GM12878 (cell line): ENCODE results near the gene ABTB1. TPM values are rescaled to one million over a fixed set of nuclear protein-coding genes. Genes with fewer than 3 reads are reported as not detected.
"Not testable (repeated sequence)": the region's sequence is repeated elsewhere in the genome, so short reads cannot be mapped to it uniquely, and the experiment has no call there.

Experiments used
- ATAC-seq: fragments of 200-7000 bp; cut with Tn5 transposase; 3 replicates; pipeline ENCODE4 v1.9.1; 2020; ENCODE audit warnings: mild to moderate bottlenecking, moderate library complexity
- BruUV-seq: library from RNA; stranded (reverse); fragments of 400-500 nt; replicated peaks from 2 replicates; lab custom pipeline; 2021; lab: Mats Ljungman, UMichigan
- CTCF ChIA-PET: fragments of 300-600 bp; sonication (Branson Sonifier 250); formaldehyde crosslinking; extraction: SDS; loops from one replicate; lab custom pipeline; 2021; ENCODE audit warnings: inconsistent platforms; lab: Yijun Ruan, JAX
- POLR2A ChIA-PET: fragments of 350-600 bp; formaldehyde crosslinking; extraction: SDS; loops from one replicate; lab custom pipeline; 2021; ENCODE audit warnings: inconsistent platforms; lab: Charles Lee
- RAD21 ChIA-PET: fragments of 300-600 bp; sonication (Branson Sonifier 250); formaldehyde crosslinking; loops from one replicate; lab custom pipeline; 2023; ENCODE audit warnings: antibody characterized with exemption; ENCODE audit not compliant: unreplicated experiment; lab: Charles Lee
- SMC1A ChIA-PET: fragments of 300-600 bp; sonication (Branson Sonifier 250); formaldehyde crosslinking; loops from one replicate; lab custom pipeline; 2023; ENCODE audit not compliant: unreplicated experiment, uncharacterized antibody; lab: Charles Lee
- DNase-seq: peaks from one replicate; pipeline ENCODE4 v3.0.0-alpha.2; 2011; ENCODE audit warnings: low read depth, low spot score
- FAIRE-seq: peaks from 3 replicates; lab custom pipeline; 2011; peaks lifted over from hg19 to GRCh38; lab: Jason Lieb, UNC
- H2AFZ ChIP-seq: 2 replicates; pipeline ENCODE4 v1.6.0; 2011; ENCODE audit warnings: low read depth, low read length, control low read depth; ENCODE audit not compliant: control insufficient read depth
- H3K27ac ChIP-seq: 2 replicates; pipeline ENCODE4 v1.5.1; 2011; ENCODE audit warnings: control low read depth; ENCODE audit not compliant: control insufficient read depth, insufficient read depth
- H3K27me3 ChIP-seq, 2 experiments: replicated peaks in 1 of 2; 2 replicates each; pipeline versions ENCODE4 v1.6.0 to v1.6.1; 2011; ENCODE audit warnings: low read length in 1 of 2; ENCODE audit not compliant: control insufficient read depth in 2 of 2, insufficient read depth in 2 of 2
- H3K36me3 ChIP-seq, 2 experiments: 2 replicates each; pipeline ENCODE4 v1.5.1; 2011; ENCODE audit warnings: low read length in 1 of 2; ENCODE audit not compliant: control insufficient read depth in 2 of 2, insufficient read depth in 2 of 2
- H3K4me1 ChIP-seq: 2 replicates; pipeline ENCODE4 v1.6.1; 2011; ENCODE audit warnings: mild to moderate bottlenecking, low read length, moderate library complexity, mixed read lengths; ENCODE audit not compliant: control insufficient read depth, insufficient read depth
- H3K4me2 ChIP-seq: 2 replicates; pipeline ENCODE4 v1.6.0; 2011; ENCODE audit warnings: control low read depth; ENCODE audit not compliant: control insufficient read depth, insufficient read depth
- H3K4me3 ChIP-seq: fragments of 200-600 bp; sonication (generic); 2 replicates; pipeline ENCODE4 v1.5.1; 2016
- H3K79me2 ChIP-seq: 2 replicates; pipeline ENCODE4 v1.6.0; 2011; ENCODE audit warnings: low read length; ENCODE audit not compliant: control insufficient read depth, insufficient read depth
- H3K9ac ChIP-seq: 2 replicates; pipeline ENCODE4 v1.8.0; 2011; ENCODE audit warnings: low read length, control low read depth, mixed read lengths; ENCODE audit not compliant: control insufficient read depth, insufficient read depth
- H3K9me3 ChIP-seq: replicated peaks from 3 replicates; pipeline ENCODE4 v1.5.1; 2011; ENCODE audit warnings: mild to moderate bottlenecking, low read length; ENCODE audit not compliant: control insufficient read depth, insufficient read depth
- H4K20me1 ChIP-seq: 2 replicates; pipeline ENCODE4 v1.6.0; 2011; ENCODE audit not compliant: control insufficient read depth, insufficient read depth
- BMI1 ChIP-seq: fragments of 450-650 bp; IDR thresholded peaks from 2 replicates; pipeline ENCODE4 v1.6.1; 2016; ENCODE audit warnings: mild to moderate bottlenecking, moderate library complexity, borderline replicate concordance
- JUNB ChIP-seq: IDR thresholded peaks from 2 replicates; pipeline ENCODE4 v1.6.1; 2016; ENCODE audit warnings: antibody characterized with exemption, mild to moderate bottlenecking
- RB1 ChIP-seq: fragments of 450-650 bp; formaldehyde crosslinking; IDR thresholded peaks from 2 replicates; pipeline ENCODE4 v1.6.1; 2017; ENCODE audit warnings: mild to moderate bottlenecking, borderline replicate concordance
- RUNX3 ChIP-seq: IDR thresholded peaks from 2 replicates; pipeline ENCODE4 v1.6.1; 2012; ENCODE audit warnings: low read length, inconsistent platforms
- TCF7 ChIP-seq: IDR thresholded peaks from 2 replicates; pipeline ENCODE4 v1.6.1; 2014; ENCODE audit warnings: antibody characterized with exemption, borderline replicate concordance
- USF2 ChIP-seq: IDR thresholded peaks from 2 replicates; pipeline ENCODE4 v1.6.1; 2011; ENCODE audit warnings: low read depth, low read length, improper control_type of control experiment, borderline replicate concordance
- ZNF384 ChIP-seq: IDR thresholded peaks from 2 replicates; pipeline ENCODE4 v1.6.1; 2012; ENCODE audit warnings: low read depth, mild to moderate bottlenecking, low read length, improper control_type of control experiment, borderline replicate concordance
- WGBS: methylation state at CpG from one replicate; pipeline ENCODE4 v1.1.6; 2016; ENCODE audit warnings: low lambda C conversion rate; ENCODE audit not compliant: insufficient replicate concordance, insufficient coverage; ENCODE audit errors: missing lambda C conversion rate; 5-methylcytosine and 5-hydroxymethylcytosine counted together
- in situ Hi-C: fragments of 300-500 bp; cut with MboI; formaldehyde crosslinking; loops from 9 replicates; pipeline ENCODE4 v1.14.3; 2018; ENCODE audit warnings: mixed read lengths
- intact Hi-C: fragments of 100-400 bp; cut with micrococcal nuclease; formaldehyde crosslinking; loops from one replicate; pipeline ENCODE4 v1.14.2; 2022; ENCODE audit not compliant: unreplicated experiment
- polyA plus RNA-seq, 11 experiments: library from polyadenylated mRNA; depleted of rRNA in 4 of 11; unstranded in 6 of 11; stranded (reverse) in 5 of 11; fragments of >200 nt; fragmentation: Nextera tagmentation in 4 of 11; fragmentation: Illumina TruSeq in 1 of 11; extraction: Ambion mirVana in 4 of 11; extraction: Trizol in 1 of 11; gene quantifications; 1 replicate in 1 of 11; 2 replicates in 10 of 11; pipeline versions ENCODE4 v1.2.1 to v1.2.3, GENCODE V29; 2011 to 2016; ENCODE audit warnings: inconsistent platforms in 2 of 11, missing spikeins in 2 of 11, low read depth in 1 of 11
- total RNA-seq, 4 experiments: library from RNA; depleted of rRNA in 3 of 4; stranded (reverse); fragments of >200 nt in 3 of 4; fragmentation: Illumina TruSeq in 1 of 4; extraction: Trizol in 1 of 4; gene quantifications; 2 replicates each; pipeline versions ENCODE4 v1.2.1 to v1.2.3, GENCODE V29; 2013 to 2021
- TF ChIP-seq, protein P1 (sequence below): fragments of 150-350 bp; IDR thresholded peaks from 2 replicates; pipeline ENCODE4 v1.6.1; 2014; ENCODE audit warnings: mild to moderate bottlenecking, low read depth, low read length
- TF ChIP-seq, protein P2 (sequence below): fragments of 450-650 bp; IDR thresholded peaks from 2 replicates; pipeline ENCODE4 v1.6.1; 2018; ENCODE audit warnings: mild to moderate bottlenecking, low read depth, moderate library complexity; ENCODE audit not compliant: partially characterized antibody

Gene ABTB1
- total and polyA plus RNA-seq, 10 of the 15 experiments (the other 5 are each of a cell fraction or from before 2014, with no cell fraction given): 0.11 to 10.2 (median 7.1) TPM

- H3K9me3 ChIP-seq, H3K36me3 ChIP-seq, BruUV-seq, H3K27ac ChIP-seq, FAIRE-seq, POLR2A ChIA-PET, H3K79me2 ChIP-seq, H3K27me3 ChIP-seq, H3K4me3 ChIP-seq, H2AFZ ChIP-seq, DNase-seq, H4K20me1 ChIP-seq, intact Hi-C loops, H3K4me1 ChIP-seq, H3K4me2 ChIP-seq, ATAC-seq, H3K9ac ChIP-seq: not testable (repeated sequence)
- in situ Hi-C loops: loop anchor here (5.0 kb wide), 1 partner anchor 307 kb away; no protein-coding TSS in a partner anchor
- CTCF ChIA-PET: interaction anchor here (0.7 to 1.1 kb wide), 2 partner anchors 92 to 317 kb away, joined by 3 to 4 read pairs; no protein-coding TSS in a partner anchor
- 96% methylated on average over 6 of the region's 6 CpGs for WGBS
- RAD21 ChIA-PET: interaction anchor here (1.1 to 1.5 kb wide), 2 partner anchors 305 to 310 kb away, joined by 3 to 4 read pairs; no protein-coding TSS in a partner anchor
- SMC1A ChIA-PET: interaction anchor here (1.2 kb wide), 1 partner anchor 305 kb away, joined by 3 read pairs; no protein-coding TSS in a partner anchor
Measured at GRCh38 chr3:127654993-127655392, 17.8 kb upstream of the ABTB1 start.

GRCh38 chr3:127655641-127656040 lies 17.1 kb upstream of the ABTB1 start:
- Histone ChIP-seq H3K27ac (no peak overlapping the region), H3K27me3 (no peaks in the 10 kb centered on the region), H3K4me2 (no peak overlapping the region), H4K20me1 (no peaks in the 10 kb centered on the region), H3K4me3 (no peak overlapping the region), H3K9me3 (no peaks in the 10 kb centered on the region), H3K4me1 (peaks cover 6% of the 10 kb centered on the region; the same call in 1 of the 2 replicates), H2AFZ (no peak overlapping the region), H3K79me2 (no peaks in the 10 kb centered on the region), H3K9ac (no peak overlapping the region), H3K36me3 (no peaks in the 10 kb centered on the region)
- no peak for FAIRE-seq
- SMC1A ChIA-PET: interaction anchor here (1.2 kb wide), 1 partner anchor 304 kb away, joined by 3 read pairs; no protein-coding TSS in a partner anchor
- in situ Hi-C loops: no loop called here
- RAD21 ChIA-PET: interaction anchor here (1.1 to 1.5 kb wide), 3 partner anchors 304 to 315 kb away, joined by 3 to 4 read pairs (median 3); no protein-coding TSS in a partner anchor
- ATAC-seq: no peak
- DNase-seq: no peak
- POLR2A ChIA-PET: no interaction called here
- CTCF ChIA-PET: interaction anchor here (0.7 to 1.2 kb wide), 5 partner anchors 81 to 318 kb away, joined by 3 to 5 read pairs (median 4); no protein-coding TSS in a partner anchor
- 63% methylated on average over 3 of the region's 3 CpGs for WGBS
- intact Hi-C loops: no loop called here
- no TSS peak for BruUV-seq
- no peak for TF ChIP-seq JUNB
- TF ChIP-seq RB1: no peak
- TF ChIP-seq BMI1: no peak
- no peak for TF ChIP-seq TCF7
- TF ChIP-seq ZNF384: no peak
- no peak for TF ChIP-seq RUNX3
- TF ChIP-seq, protein P1, sequence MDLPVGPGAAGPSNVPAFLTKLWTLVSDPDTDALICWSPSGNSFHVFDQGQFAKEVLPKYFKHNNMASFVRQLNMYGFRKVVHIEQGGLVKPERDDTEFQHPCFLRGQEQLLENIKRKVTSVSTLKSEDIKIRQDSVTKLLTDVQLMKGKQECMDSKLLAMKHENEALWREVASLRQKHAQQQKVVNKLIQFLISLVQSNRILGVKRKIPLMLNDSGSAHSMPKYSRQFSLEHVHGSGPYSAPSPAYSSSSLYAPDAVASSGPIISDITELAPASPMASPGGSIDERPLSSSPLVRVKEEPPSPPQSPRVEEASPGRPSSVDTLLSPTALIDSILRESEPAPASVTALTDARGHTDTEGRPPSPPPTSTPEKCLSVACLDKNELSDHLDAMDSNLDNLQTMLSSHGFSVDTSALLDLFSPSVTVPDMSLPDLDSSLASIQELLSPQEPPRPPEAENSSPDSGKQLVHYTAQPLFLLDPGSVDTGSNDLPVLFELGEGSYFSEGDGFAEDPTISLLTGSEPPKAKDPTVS: no peak
- TF ChIP-seq USF2: no peak
- TF ChIP-seq, protein P2, sequence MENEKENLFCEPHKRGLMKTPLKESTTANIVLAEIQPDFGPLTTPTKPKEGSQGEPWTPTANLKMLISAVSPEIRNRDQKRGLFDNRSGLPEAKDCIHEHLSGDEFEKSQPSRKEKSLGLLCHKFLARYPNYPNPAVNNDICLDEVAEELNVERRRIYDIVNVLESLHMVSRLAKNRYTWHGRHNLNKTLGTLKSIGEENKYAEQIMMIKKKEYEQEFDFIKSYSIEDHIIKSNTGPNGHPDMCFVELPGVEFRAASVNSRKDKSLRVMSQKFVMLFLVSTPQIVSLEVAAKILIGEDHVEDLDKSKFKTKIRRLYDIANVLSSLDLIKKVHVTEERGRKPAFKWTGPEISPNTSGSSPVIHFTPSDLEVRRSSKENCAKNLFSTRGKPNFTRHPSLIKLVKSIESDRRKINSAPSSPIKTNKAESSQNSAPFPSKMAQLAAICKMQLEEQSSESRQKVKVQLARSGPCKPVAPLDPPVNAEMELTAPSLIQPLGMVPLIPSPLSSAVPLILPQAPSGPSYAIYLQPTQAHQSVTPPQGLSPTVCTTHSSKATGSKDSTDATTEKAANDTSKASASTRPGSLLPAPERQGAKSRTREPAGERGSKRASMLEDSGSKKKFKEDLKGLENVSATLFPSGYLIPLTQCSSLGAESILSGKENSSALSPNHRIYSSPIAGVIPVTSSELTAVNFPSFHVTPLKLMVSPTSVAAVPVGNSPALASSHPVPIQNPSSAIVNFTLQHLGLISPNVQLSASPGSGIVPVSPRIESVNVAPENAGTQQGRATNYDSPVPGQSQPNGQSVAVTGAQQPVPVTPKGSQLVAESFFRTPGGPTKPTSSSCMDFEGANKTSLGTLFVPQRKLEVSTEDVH: no peak
